GM18907 (cell line): ENCODE data around the gene ADA.
"Not testable (repeated sequence)": the region's sequence is repeated elsewhere in the genome, so short reads cannot be mapped to it uniquely, and the experiment has no call there.

Experiments
- ATAC-seq: cut with Tn5 transposase; IDR thresholded peaks from one replicate; pipeline ENCODE4 v1.9.1; 2021; ENCODE audit warnings: mild to moderate bottlenecking, moderate library complexity; ENCODE audit not compliant: unreplicated experiment

The ADA gene

GRCh38 chr20:44651684-44652423 is at the start of gene ADA:
ADA (minus strand) TSS chr20:44651699; CDS start chr20:44651607, 92 bp downstream.
- ATAC-seq = no peak

- ATAC-seq = no peak
Observed at GRCh38 chr20:44700306-44700705, 48.8 kb upstream of the ADA start.

- ATAC-seq = no peak
Observed at GRCh38 chr20:44698351-44698750, 46.9 kb upstream of the ADA start.

- ATAC-seq = not testable (repeated sequence)
Observed at GRCh38 chr20:44697041-44697440, 45.5 kb upstream of the ADA start.

GRCh38 chr20:44696315-44696714 is 44.8 kb upstream of the ADA start:
- no peak for ATAC-seq

GRCh38 chr20:44695674-44696300 is 44.3 kb upstream of the ADA start:
- no peak for ATAC-seq

GRCh38 chr20:44695295-44695673 is 43.8 kb upstream of the ADA start:
- no peak for ATAC-seq

GRCh38 chr20:44694159-44694558 is 42.7 kb upstream of the ADA start:
- no peak for ATAC-seq

- ATAC-seq = no peak
Observed at GRCh38 chr20:44693627-44694026, 42.1 kb upstream of the ADA start.

GRCh38 chr20:44692932-44693480 is 41.5 kb upstream of the ADA start:
- ATAC-seq = no peak

GRCh38 chr20:44691424-44692423 is 40.2 kb upstream of the ADA start:
- ATAC-seq = no peak

GRCh38 chr20:44690781-44691423 is 39.4 kb upstream of the ADA start:
- no peak for ATAC-seq

GRCh38 chr20:44689809-44690208 is 38.3 kb upstream of the ADA start:
- ATAC-seq = no peak

GRCh38 chr20:44688053-44688625 is 36.6 kb upstream of the ADA start:
- no peak for ATAC-seq

GRCh38 chr20:44686934-44687333 is 35.4 kb upstream of the ADA start:
- ATAC-seq = no peak

GRCh38 chr20:44684047-44684967 is 32.8 kb upstream of the ADA start:
- no peak for ATAC-seq

- no peak for ATAC-seq
Observed at GRCh38 chr20:44683263-44684046, 32.0 kb upstream of the ADA start.

GRCh38 chr20:44681796-44682566 is 30.5 kb upstream of the ADA start:
- no peak for ATAC-seq
